Endodermal cell (in vitro differentiated cells): ENCODE measurements around the gene UBE2H. TPM values are rescaled to one million over a fixed set of nuclear protein-coding genes. Genes with fewer than 3 reads are reported as not detected.

Source experiments
- DNase-seq: peaks from one replicate; pipeline ENCODE4 v3.0.0-alpha.2; 2017
- H3K27ac ChIP-seq: 2 replicates; pipeline ENCODE4 v1.5.1; 2013; ENCODE audit warnings: mild to moderate bottlenecking, low read depth, low read length, moderate library complexity
- H3K27me3 ChIP-seq: 2 replicates; pipeline ENCODE4 v1.6.1; 2013; ENCODE audit warnings: mild to moderate bottlenecking, low read length, moderate library complexity; ENCODE audit not compliant: insufficient read depth, control insufficient read depth, poor library complexity, severe bottlenecking
- H3K36me3 ChIP-seq: 2 replicates; pipeline ENCODE4 v1.7.0; 2013; ENCODE audit warnings: mild to moderate bottlenecking, low read length, moderate library complexity; ENCODE audit not compliant: control insufficient read depth, insufficient read depth
- H3K4me1 ChIP-seq: one replicate; pipeline ENCODE4 v1.7.0; 2013; ENCODE audit warnings: low read length; ENCODE audit not compliant: control insufficient read depth, insufficient read depth
- H3K4me3 ChIP-seq: 2 replicates; pipeline ENCODE4 v1.5.1; 2013; ENCODE audit warnings: mild to moderate bottlenecking, low read length, moderate library complexity
- H3K9ac ChIP-seq: 2 replicates; pipeline ENCODE4 v1.6.1; 2013; ENCODE audit warnings: mild to moderate bottlenecking, low read length, moderate library complexity; ENCODE audit not compliant: poor library complexity, severe bottlenecking; ENCODE audit errors: extremely low read depth
- H3K9me3 ChIP-seq: 2 replicates; pipeline ENCODE4 v1.6.1; 2013; ENCODE audit warnings: mild to moderate bottlenecking, low read length, moderate library complexity; ENCODE audit not compliant: control insufficient read depth
- H3K27ac Mint-ChIP-seq: 2 replicates; pipeline ENCODE4 v1.8.0; 2020; ENCODE audit warnings: mixed read lengths
- H3K27me3 Mint-ChIP-seq: 2 replicates; pipeline ENCODE4 v1.8.0; 2021; ENCODE audit warnings: mild to moderate bottlenecking, mixed read lengths; ENCODE audit not compliant: insufficient read depth
- H3K36me3 Mint-ChIP-seq: 2 replicates; pipeline ENCODE4 v1.8.0; 2020; ENCODE audit warnings: low read depth, mixed read lengths
- H3K4me1 Mint-ChIP-seq: 2 replicates; pipeline ENCODE4 v1.8.0; 2020; ENCODE audit warnings: mixed read lengths
- H3K4me3 Mint-ChIP-seq: 2 replicates; pipeline ENCODE4 v1.8.0; 2020; ENCODE audit warnings: mild to moderate bottlenecking, moderate library complexity, mixed read lengths
- H3K9me3 Mint-ChIP-seq: 2 replicates; pipeline ENCODE4 v1.8.0; 2020; ENCODE audit warnings: mild to moderate bottlenecking, mixed read lengths
- CTCF ChIP-seq: fragments of 200-600 bp; sonication (generic); conservative IDR thresholded peaks from 2 replicates; pipeline ENCODE4 v1.5.0; 2021; ENCODE audit warnings: antibody characterized with exemption, mild to moderate bottlenecking
- WGBS, 2 experiments: methylation state at CpG; one replicate each; pipeline versions ENCODE4 v1.1.5 to v1.1.7; 2013; ENCODE audit warnings: missing lambda C conversion rate in 2 of 2, mixed read lengths in 1 of 2; ENCODE audit not compliant: insufficient coverage in 1 of 2, insufficient read length in 1 of 2; 5-methylcytosine and 5-hydroxymethylcytosine counted together
- total RNA-seq, 2 donors: library from RNA; stranded (reverse); fragmentation: NEBNext Ultra II Directional in 1 of 2; extraction: Animal tissue kit (Norgen Biotek cat#: 25700) in 1 of 2; gene quantifications; 2 replicates in 1 of 2; 3 replicates in 1 of 2; pipeline ENCODE4 v1.2.1, GENCODE V29; 2021

UBE2H gene
- total RNA-seq, 2 donors from 2014 or later = 74.5 to 74.7 TPM

DNA sequence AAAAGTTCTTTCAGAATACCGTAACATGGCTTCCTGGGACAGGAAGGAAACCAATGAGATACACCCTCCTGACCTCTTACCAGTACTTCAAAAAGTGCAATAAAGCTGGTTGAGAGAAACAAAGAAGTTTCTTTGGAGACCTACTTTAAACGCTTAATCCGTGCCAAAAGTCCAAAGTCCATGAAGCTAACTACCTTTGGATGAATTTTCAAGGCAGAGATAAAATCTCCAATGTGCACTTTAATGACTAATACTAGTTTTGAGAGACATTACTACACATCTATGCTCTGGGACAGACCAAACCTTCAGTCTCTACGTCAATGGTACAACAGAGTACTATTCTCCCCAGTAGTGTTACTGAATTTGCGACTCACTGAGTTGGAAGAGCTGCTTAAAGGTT is 46.1 kb downstream of the UBE2H start:
- Mint-ChIP-seq H3K4me3 (no peak overlapping the region), H3K27me3 (no peaks in the 10 kb centered on the region), H3K9me3 (no peaks in the 10 kb centered on the region), H3K36me3 (peaks cover 51% of the 10 kb centered on the region), H3K27ac (no peak overlapping the region), H3K4me1 (peaks cover 42% of the 10 kb centered on the region)
- TF ChIP-seq CTCF = no peak
- peaks cover 4% of the 10 kb centered on the region for H3K4me1 ChIP-seq
- no peak overlapping the region for H3K27ac ChIP-seq
- DNase-seq = no peak
- 95 to 98% methylated on average over 4 to 5 of the region's 5 CpGs for WGBS, 2 experiments
- no peak overlapping the region for H3K4me3 ChIP-seq
- H3K9ac ChIP-seq = no peak overlapping the region
- H3K9me3 ChIP-seq = no peaks in the 10 kb centered on the region
- H3K36me3 ChIP-seq = peaks cover 23% of the 10 kb centered on the region
- H3K27me3 ChIP-seq = no peaks in the 10 kb centered on the region

GRCh38 chr7:129903935-129904334 is 48.8 kb downstream of the UBE2H start:
- Histone ChIP-seq H3K9me3 (no peaks in the 10 kb centered on the region), H3K4me3 (no peak overlapping the region), H3K36me3 (peaks cover 22% of the 10 kb centered on the region), H3K4me1 (peaks cover 4% of the 10 kb centered on the region), H3K9ac (no peak overlapping the region), H3K27ac (no peak overlapping the region), H3K27me3 (no peaks in the 10 kb centered on the region)
- no peak overlapping the region for H3K27ac Mint-ChIP-seq
- no peak for DNase-seq
- H3K36me3 Mint-ChIP-seq = peaks cover 45% of the 10 kb centered on the region
- H3K4me3 Mint-ChIP-seq = no peak overlapping the region
- no peaks in the 10 kb centered on the region for H3K9me3 Mint-ChIP-seq
- whole genome bisulfite sequencing, 2 experiments = 87 to 96% methylated on average over 5 of the region's 5 CpGs
- no peaks in the 10 kb centered on the region for H3K27me3 Mint-ChIP-seq
- no peak for TF ChIP-seq CTCF
- peaks cover 40% of the 10 kb centered on the region for H3K4me1 Mint-ChIP-seq

- Mint-ChIP-seq H3K9me3 (no peaks in the 10 kb centered on the region), H3K27ac (no peak overlapping the region), H3K4me1 (peaks cover 37% of the 10 kb centered on the region), H3K27me3 (no peaks in the 10 kb centered on the region), H3K36me3 (peaks cover 45% of the 10 kb centered on the region), H3K4me3 (no peak overlapping the region)
- WGBS, 2 experiments = 86 to 100% methylated on average over 3 to 8 of the region's 8 CpGs
- no peak overlapping the region for H3K9ac ChIP-seq
- H3K27me3 ChIP-seq = no peaks in the 10 kb centered on the region
- no peak for DNase-seq
- TF ChIP-seq CTCF = no peak
- H3K9me3 ChIP-seq = no peaks in the 10 kb centered on the region
- peaks cover 22% of the 10 kb centered on the region for H3K36me3 ChIP-seq
- peaks cover 4% of the 10 kb centered on the region for H3K4me1 ChIP-seq
- H3K4me3 ChIP-seq = no peak overlapping the region
- H3K27ac ChIP-seq = no peak overlapping the region
These were observed 49.9 kb downstream of the UBE2H start for GRCh38 chr7:129902788-129903422.
